Stimulated activated CD4-positive, alpha-beta T cell treated with anti-CD3 and anti-CD28 coated beads, Interleukin-1b, Interleukin-23, amount 100 ng/mL, for 4 hours (primary cell): ENCODE measurements around the gene NISCH.

Experiments
- DNase-seq, 2 donors: peaks; one replicate each; pipeline ENCODE4 v3.0.0-alpha.2; 2020; ENCODE audit warnings: low read depth in 2 of 2

Gene NISCH

DNA sequence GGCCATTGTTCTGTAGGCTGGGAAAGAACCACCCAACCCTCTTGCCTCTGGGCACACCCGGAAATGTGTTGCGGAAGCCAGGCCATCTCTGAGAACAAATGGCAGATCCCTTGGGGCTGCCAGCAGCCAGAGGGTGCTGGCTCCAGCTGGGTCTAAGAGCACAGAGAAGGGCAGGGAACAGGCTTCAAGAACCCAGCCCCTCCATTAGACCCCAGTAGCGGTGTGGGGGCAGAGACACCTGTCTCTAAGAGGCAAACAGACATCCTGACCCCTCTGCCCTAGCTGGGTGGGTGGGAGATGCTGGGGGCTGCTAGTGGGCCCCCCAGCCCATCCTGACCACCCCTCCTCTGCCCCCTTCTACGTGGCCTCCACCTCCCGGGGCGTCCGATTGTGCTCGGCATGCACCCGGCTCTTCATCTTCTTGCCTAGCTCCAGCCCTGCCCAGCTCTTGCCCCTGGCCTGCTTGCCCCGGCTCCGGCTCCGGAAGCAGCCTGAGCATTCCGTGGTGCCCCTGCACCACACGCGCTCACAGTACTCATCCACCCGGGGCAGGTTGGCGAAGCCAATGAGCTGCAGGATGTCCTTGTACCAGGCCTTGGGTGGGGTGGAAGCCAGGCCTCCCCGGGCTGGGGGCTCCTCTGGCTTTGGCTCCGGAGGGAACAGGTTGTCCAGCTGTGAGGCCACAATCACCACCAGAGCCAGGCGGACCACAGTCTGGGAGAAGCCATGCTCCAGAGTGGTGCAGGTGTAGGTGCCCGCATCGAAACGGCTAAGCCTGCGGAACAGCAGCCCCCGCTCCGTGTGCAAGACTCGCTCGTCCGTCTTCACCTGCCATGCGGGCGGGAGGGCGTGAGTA is 19.9 kb upstream of the NISCH start:
- no peak for DNase-seq

DNA sequence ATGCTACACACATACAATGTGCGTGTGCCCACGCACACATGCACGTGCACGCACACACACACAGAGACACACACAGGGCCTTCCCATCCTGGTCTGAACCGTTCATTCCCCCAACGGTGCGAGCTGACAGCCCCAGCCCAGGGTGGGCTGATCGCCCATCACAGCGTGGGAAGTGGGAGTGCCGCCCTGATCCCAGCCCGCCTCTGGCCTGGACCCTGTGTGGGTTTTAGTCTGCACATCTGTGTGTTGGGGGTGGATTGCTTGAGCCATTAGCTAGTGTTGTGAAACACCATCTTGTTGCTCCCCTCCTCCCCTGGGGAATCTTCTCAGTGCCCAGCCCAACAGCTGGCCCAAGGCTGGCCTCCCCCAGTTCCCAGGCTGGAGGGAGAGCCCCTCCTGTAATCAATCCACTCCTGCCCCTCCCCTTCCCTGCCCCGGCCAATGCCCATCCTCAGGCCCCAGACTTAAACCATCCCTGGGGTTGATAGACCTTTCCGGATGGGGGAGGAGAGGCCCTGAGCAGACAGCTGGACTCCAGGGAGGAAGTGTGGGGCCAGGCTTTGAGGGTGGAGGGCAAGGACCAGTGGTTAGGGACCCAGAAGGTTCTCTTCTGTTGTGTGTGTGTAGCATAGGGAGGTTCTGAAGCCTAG is 18.8 kb upstream of the NISCH start:
- no peak for DNase-seq

DNA sequence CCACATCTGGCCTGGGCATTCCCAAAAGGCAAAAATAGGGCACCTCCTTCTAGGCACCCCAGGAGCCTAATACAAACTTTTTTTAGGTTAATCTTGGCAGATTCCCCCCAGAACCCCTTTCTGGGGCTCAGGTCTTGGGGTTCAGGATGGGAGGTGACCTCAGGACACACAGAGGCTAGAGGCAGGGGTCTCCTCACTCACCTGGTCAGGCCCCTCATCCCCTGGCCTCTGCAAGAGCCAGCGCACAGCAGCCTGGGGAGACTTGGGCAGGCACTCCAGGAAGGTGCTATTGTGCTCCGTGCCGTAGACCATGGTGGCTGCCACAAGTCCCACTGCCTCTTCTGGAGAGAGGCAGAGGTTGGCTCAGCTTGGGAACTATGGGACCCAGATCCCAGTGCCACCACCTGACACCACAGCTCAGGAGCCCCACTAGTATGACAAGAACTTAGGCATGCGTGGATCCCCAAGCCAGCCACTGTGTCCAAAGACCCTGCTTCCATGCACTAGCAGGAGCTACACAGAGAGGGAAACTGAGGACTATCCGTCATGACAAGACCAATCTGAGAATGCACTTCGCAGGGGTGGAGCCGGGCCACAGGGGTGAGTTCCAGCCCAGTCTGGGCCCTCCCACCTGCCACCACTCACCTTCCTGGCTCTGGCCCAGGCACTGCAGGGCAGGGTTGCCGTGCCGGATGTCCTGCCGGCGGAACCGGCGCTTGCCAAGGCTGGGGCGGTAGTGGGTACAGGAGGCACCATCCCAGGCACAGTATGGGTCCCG is 17.9 kb upstream of the NISCH start:
- DNase-seq, result no peak

DNA sequence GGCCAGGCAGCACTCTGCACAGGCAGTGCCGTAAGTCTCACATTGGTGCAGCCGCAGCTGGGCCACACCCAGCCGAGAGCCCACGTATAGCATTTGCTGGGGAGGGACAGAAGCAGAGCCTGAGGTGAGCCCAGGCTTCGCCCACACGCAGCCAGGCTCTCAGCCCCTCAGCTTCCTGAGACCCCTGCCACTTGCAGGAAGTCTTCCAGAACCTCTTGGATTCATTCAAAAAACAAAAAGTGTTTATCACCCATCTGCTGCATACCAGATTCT is 17.4 kb upstream of the NISCH start:
- DNase-seq, result no peak

DNA sequence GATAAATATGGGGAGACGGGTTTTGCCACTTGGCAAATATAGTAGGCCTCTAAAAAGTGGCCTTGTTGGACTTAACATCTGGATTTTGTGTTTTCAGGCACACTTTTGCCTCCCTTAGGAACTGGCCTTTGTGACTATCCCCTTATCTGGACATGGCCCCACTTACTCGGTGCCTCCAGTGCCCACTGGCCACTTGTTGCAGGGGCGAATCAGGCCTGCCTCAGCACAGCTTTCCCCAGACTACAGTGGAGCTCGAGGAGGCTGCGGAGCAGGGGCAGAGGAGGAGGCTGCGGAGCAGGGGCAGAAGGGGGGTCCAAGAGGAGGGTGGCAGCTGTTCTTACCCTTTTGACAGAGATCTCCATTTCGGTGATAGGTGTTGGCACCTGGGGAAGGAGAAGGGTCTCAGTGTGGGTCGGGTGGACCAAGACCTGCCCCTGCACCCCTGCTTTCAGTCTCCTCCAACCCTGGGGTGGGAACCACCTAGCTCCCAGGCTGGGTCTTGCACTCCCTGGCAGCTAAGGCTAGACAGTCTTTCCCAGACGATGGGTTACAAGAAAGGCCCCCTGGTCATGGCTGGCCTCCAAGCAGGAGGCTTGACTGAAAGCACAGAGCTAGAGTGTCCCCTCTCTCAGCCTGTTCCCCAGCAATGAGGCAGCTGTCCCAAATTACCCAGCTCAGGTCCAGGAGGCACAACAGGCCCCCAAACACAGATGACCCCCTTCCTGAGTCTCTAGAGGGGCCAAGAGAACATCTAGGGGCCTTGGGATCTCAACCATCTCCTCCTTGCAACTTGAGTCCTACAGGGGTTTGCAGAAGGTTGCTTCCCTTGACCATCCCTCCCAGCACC is 16.6 kb upstream of the NISCH start:
- DNase-seq, result no peak

DNA sequence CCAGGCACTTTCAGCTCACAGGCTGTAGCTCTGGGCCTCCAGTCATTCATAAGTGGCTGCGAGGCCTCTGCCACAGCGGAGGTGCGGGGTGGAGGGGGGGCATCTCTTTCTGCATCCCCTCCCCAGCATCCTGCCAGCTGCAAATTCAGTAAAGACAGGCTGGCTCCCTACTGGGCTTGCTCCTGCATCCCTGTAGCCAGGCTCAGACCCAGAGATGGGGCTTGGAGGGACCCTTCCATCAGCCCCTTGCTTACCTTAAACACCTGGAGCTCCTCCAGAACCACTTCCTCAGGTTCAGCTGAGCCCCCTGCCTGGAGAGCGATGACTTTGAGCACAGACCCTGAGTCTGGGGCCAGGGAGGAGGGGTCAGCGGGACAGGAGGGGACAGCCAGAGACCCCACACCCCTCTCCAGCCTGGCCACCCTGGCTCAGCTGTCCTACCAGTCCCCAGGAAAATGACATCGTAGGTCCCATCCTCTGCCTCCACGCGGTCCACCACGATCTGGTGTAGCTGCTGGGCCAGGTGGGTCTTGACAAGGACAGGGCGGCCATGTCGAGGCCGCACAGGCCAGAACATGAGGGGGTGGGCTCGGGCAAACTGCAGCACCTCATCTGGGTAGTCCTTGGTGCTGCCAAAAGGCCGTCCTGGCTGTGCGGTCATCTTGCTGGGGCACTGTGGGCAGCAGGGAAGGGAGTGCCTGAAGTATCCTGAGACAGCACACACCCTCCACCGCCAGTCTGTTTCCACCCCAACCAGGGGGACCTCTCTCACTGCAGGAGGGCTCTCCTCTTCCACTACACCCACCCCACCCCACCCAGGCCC is 15.8 kb upstream of the NISCH start:
- no peak for DNase-seq

DNA sequence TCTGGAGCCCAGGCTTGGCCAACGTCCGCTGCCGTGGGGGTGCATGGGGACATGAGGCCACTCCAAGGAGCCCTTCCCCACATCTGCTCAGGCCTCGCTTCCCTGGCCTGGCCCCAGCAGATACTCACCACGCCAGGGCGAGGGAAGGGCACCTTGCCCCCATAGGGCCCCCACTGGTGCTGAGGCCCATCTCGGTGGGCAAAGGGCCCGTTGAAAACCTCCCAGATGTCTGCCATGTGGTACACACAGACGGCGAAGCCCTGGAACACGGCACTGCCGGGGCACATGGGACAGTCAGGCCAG is 15.2 kb upstream of the NISCH start:
- no peak for DNase-seq

DNA sequence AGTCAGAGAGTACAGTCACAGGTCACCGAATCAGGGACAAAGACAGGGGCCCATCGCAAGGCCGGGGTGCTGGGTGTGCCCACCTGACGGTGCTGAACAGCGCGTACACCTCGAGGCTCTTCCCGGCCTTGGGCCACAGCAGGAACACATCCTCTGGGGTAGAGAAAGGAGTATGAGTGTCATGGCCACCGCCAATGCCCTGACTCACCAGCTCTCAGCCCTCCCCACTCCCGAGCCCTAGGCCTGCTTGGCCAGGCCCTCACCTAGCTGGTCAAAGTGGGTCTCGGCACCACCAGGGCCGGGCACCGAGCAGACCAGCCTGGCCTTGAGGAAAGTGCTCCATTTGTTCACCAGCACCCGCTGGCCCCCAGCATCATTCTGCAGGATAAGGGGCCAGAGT is 14.7 kb upstream of the NISCH start:
- DNase-seq, result no peak

DNA sequence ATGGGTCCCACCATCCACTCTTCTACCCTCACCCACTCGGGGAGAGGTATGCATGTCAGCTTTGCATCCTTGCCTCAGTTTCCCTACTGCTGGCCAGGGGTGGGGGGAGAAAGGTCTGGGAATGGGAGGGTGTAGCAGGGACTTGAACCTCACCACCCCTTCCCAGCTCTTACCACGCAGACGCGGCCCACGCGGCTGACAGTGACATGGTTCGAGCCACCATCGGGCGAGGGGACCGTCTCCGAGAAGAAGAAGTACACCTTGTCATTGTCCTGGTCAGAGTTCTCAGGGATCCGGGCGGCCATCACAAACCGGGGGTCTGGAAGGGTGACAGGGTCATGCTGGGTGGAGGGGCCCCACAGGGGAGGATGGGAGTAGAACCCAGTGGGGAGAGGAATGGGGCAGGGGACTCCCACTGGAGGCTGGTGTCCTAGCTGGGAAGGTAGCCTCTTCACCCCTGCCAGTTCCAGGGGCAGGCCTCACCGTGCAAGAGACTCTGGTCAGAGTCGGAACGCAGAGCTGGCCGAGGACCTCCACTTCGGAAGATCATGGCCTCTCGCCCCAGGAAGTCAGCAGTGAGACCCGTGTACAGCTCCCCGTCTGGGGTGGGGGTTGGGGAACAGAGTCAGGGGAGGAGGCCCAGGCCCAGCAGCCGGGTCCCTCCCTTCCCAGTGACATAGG is 14.2 kb upstream of the NISCH start:
- no peak for DNase-seq

DNA sequence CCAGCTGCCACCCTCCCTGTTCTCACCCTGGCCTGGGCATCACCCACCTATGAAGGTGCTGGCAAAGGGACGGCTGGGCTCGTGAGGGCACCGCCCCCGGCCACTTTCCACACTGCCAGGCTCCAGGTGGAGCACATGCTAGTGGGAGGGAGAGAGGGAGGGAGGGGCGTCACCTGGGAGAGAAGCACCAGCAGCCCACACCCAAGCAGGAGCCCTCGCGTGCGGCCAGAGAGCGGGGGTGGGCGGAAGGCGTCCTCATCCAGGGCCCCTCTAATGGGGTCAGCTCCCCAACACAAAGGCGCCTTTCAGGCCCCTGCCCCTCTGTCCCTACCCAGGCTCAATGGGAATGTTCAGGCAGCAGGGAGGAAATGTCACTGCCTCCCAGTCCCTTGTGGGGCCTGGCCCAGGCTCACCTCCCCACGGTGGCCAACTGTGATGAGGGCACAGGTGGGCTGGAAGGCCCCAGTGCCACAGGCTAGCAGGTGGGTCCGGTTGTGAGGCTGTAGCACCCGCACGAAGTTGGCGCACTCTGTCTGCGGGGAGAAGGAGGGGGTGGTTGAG is 13.6 kb upstream of the NISCH start:
- DNase-seq, result no peak

DNA sequence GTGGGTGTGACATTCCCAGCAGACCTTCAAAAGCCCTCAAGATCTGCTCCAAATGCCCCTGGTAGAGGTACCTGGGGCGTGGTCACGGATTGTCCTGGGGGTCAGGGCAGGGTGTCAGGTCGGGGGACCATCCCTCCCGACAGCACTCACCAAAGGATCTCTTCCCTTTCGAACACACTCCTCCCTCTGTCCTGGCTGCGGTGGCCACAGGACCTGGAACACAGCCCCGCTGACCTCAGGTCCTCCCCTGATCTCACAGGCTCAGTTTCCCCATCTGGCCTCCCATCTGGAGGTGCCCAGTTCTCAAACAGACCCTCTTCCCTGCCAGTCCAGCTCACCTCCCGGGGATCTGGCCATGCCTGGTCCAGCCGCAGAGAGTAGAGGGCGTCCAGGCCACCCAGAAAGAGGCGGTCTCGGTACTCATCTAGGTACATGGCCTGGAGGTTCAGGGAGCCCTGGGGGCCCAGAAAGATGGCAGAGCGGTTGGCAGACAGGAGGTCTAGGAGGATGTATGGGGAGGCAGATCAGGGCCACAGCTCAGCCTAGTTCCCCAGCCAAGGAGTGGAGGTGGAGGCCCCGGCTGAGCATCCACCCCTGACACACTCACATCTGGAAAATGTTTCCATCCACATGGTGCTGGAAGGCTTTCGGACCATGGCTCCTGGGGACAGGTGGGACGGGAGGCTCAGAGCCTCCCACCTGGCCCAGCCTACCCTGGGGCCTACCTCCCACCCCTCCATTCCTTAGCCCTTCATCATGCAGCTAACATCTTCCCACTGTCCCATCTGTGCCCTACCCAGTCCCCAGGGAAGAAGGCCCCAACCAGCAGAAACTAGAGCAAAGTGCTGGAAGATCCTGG is 12.8 kb upstream of the NISCH start:
- no peak for DNase-seq

DNA sequence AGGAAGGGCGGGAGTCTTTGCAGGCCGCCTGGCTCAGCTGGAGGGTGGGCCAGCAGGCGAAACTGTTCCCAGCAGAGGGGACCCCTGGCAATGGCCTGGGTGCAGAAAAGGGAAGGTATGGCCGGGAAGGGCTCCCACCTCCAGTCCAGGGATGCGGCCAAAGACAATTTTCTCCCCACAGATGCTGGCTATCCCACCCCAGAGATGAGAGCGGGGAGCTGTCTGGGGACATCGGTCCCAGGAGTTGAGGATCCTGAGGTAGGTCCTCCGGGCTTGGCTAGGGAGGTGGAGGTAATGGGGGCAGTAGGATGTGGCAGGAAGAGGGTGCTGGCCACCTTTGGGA is 12.2 kb upstream of the NISCH start:
- DNase-seq, result no peak

DNA sequence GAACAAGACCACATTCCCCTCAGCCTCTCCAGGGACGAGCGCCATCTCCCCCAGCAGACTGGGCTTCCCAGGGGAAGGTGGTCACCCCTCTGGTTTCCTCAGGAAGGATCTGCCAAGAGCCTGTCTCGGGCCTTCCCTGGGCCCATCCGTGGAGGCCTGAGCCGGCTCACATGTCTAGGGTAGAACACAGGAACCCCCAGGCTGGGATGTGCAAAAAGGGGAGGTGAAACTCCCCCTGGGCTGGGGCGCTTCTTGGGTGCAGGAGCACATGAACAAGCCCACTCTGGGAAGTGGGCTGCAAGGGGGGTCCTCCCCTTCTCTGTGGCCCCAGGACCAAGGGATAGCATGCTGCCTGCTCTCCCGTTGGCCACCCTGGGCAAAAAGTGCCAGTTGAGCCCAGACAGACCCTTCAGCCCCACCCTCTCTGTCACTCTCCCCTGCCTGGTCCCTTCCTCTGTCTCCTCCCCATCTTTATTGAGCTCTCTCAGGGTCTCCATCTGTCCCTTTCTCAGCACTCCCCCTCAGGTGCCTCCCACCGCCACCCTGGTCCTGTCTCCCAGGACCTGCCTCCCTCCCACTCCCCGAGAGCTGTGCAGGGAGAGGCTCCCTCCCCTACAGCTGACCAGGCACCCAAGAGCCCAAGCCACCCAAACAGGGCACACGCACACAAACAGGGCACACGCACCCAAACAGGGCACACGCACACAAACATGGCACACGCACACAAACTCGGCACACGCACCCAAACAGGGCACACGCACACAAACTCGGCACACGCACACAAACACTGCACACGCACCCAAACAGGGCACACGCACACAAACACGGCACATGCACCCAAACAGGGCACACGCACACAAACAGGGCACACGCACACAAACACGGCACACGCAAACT is 11.4 kb upstream of the NISCH start:
- DNase-seq, result no peak

DNA sequence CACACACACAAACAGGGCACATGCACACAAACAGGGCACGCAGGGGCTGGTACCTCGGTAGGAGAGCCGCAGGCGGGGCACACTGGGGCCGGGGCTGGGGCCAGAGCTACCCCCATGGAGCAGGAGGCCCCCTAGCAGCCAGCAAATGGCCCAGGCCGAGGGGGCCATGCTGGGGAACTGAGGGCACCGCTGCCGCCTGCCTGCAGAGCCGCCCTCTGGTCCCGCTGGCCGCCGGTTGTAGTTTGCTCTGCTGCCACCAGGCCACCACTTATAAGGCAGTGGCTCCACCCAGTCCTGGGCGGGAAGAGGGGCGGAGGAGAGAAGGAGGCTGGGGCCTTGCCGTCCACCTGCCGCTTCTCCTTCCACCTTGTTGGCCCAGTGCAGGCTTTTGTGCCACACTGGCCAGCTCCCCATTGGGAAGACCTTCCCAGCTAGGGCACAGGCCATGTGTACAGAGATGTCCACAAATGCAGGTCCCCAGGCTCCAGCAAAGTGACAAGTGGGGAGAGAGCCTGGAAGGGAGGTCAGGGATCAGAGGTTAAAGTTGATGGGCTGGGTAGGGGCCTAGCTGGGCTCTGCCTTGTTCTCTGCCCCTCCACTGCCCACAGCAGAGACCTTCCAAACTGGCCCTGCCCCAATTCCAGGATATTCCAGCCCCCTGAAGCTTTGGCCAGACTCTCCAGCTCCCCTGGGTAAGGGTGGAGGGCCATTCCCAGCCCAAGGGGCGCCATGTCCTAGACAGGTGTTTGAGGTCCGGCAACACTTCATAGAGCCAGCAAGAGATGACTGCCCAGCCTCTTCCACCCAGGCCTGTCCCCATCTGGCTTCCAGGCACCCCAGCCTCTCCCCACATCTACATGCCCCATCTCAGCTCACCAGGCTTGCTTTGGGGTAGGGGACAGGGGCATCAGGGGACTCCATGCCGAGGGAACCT is 10.3 kb upstream of the NISCH start, which contains the start of gene SEMA3G:
Gene SEMA3G (minus strand): TSS at position 244 of the 934 bp plus-strand sequence. CDS start 76 bp downstream, at position 168.
- DNase-seq, result peak; percentile 36 to 63

DNA sequence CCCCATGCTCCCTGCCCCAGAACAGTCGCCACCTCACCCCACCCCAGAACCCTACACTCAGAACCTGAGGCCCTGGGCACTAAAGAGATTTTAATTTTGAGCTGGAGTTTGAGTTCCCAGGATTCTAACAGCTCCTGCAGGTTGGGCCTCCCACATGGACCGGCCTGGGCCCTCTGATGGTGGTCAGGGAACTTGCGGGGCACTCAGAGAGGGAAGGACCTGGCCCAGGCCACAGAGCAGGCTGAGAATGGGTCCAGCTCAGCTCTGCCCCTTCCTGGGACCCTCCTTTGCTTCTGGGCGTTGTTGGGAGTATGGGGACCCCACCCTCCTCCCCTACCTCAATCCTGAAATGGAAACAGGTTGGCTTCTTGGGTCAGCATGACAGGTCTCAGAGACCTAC is 9.4 kb upstream of the NISCH start:
- DNase-seq, result no peak

DNA sequence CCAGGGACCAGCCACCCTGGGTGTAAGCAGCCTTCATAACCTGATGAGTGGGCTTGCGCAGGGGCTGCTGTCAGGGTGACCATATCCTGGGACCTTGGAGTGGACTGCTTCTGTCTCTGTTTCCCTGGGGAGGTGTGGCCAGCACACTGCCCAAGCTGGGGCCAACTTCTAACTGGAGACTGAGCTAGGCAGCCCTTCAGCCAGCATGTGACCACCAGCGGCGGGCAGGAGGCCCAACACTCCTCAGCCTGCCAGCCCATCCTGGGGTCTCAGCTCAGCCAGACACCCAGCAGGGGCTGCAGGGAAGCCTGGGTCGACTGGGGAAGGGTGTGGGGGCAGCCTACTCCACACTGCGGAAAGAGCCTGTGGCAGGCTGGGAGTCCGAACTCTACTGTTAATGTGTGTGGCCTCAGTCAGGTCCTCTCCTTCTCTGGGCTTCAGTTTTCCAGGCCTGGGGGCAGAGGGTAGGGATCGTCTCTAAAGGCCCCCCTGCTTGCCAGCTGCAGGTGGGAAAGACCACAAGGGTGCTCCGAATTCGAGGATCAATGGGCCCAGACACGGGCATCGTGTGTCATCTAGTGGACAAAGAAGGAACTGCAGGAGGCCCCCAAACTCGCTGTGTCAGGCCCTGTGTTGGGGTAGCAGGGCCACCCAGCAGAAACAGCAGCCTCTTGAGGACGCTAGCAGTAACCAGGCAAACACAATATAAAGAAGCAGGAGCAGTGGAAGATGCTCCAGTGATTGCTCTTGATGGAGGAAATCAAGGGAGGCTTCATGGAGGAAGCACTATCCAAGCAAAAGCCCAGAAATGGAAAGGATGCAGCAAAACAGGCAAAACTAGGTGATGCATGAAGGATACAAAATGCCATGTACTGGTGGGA is 8.5 kb upstream of the NISCH start:
- DNase-seq, result peak; percentile 57 to 67
